Smooth muscle cell (in vitro differentiated cells): ENCODE measurements around the gene RABEP2. TPM values are rescaled to one million over a fixed set of nuclear protein-coding genes. Genes with fewer than 3 reads are reported as not detected.

Experiments
- DNase-seq: peaks from one replicate; lab custom pipeline; 2025; ENCODE audit not compliant: unreplicated experiment; lab: John Stamatoyannopoulos, UW
- H2AFZ ChIP-seq: fragments of 200-600 bp; sonication (generic); 2 replicates; pipeline ENCODE4 v1.6.0; 2016; ENCODE audit warnings: antibody characterized with exemption, low read depth, mild to moderate bottlenecking
- H3F3A ChIP-seq: fragments of 200-600 bp; sonication (generic); 2 replicates; pipeline ENCODE4 v1.6.0; 2017; ENCODE audit warnings: antibody characterized with exemption, low read depth
- H3K27ac ChIP-seq: fragments of 200-600 bp; sonication (generic); 2 replicates; pipeline ENCODE4 v1.5.1; 2016; ENCODE audit warnings: low read depth, mild to moderate bottlenecking
- H3K27me3 ChIP-seq: fragments of 200-600 bp; sonication (generic); 2 replicates; pipeline ENCODE4 v1.6.1; 2016; ENCODE audit warnings: low read depth, mild to moderate bottlenecking
- H3K36me3 ChIP-seq: fragments of 200-600 bp; sonication (generic); 2 replicates; pipeline ENCODE4 v1.5.1; 2016; ENCODE audit warnings: low read depth
- H3K4me1 ChIP-seq: fragments of 200-600 bp; sonication (generic); 2 replicates; pipeline ENCODE4 v1.5.1; 2016; ENCODE audit warnings: low read depth
- H3K4me2 ChIP-seq: fragments of 200-600 bp; sonication (generic); 2 replicates; pipeline ENCODE4 v1.6.0; 2016; ENCODE audit warnings: mild to moderate bottlenecking
- H3K4me3 ChIP-seq: fragments of 200-600 bp; sonication (generic); 2 replicates; pipeline ENCODE4 v1.5.1; 2016; ENCODE audit warnings: mild to moderate bottlenecking
- H3K79me2 ChIP-seq: fragments of 200-600 bp; sonication (generic); 2 replicates; pipeline ENCODE4 v1.6.0; 2016; ENCODE audit warnings: low read depth, mild to moderate bottlenecking
- H3K9ac ChIP-seq: fragments of 200-600 bp; sonication (generic); 2 replicates; pipeline ENCODE4 v1.6.0; 2016; ENCODE audit warnings: low read depth
- H3K9me3 ChIP-seq: fragments of 200-600 bp; sonication (generic); replicated peaks from 2 replicates; pipeline ENCODE4 v1.5.1; 2016; ENCODE audit warnings: low read depth
- H4K20me1 ChIP-seq: fragments of 200-600 bp; sonication (generic); 2 replicates; pipeline ENCODE4 v1.6.0; 2016; ENCODE audit warnings: low read depth
- WGBS: methylation state at CpG from one replicate; pipeline ENCODE4 v1.1.7; 2016; ENCODE audit warnings: low lambda C conversion rate; 5-methylcytosine and 5-hydroxymethylcytosine counted together
- polyA plus RNA-seq: library from polyadenylated mRNA; unstranded; fragments of >200 nt; fragmentation: Nextera tagmentation; extraction: Ambion mirVana; gene quantifications from 2 replicates; pipeline ENCODE4 v1.2.1, GENCODE V29; 2016
- total RNA-seq: library from RNA; depleted of rRNA; stranded (reverse); fragments of >200 nt; gene quantifications from 2 replicates; pipeline ENCODE4 v1.2.3, GENCODE V29; 2014
- TF ChIP-seq, protein P1 (sequence below): fragments of 200-600 bp; sonication (generic); IDR thresholded peaks from 2 replicates; pipeline ENCODE4 v1.5.1; 2017; ENCODE audit warnings: borderline replicate concordance, mild to moderate bottlenecking, antibody characterized with exemption; ENCODE audit not compliant: insufficient read depth, poor library complexity, severe bottlenecking

Gene RABEP2
- total and polyA plus RNA-seq, 2 experiments from 2014 or later: 14.7 to 16.6 TPM

DNA sequence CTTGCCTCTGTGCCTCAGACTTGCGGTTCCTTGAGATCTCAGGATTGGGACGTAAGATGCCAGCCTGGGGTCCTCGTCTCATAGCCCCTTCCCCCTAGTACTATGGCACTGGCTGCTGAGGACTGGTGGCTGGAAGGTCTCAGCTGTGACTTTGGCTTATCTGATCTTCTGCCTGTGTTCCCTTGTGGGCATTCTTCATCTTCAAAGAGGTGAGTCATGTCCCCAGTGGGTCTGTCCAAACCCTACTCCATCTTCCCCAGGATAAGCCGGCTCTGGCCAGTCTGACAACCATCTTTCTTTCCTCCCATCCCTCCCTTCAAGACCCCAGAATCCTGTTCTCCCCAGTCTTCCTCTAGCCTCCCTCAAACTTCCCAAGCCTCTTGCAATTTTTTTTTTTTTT, 10.3 kb upstream of the RABEP2 start:
- Histone ChIP-seq H3K9me3 (no peaks in the 10 kb centered on the region), H3F3A (no peaks in the 10 kb centered on the region), H2AFZ (no peak overlapping the region), H3K27me3 (no peaks in the 10 kb centered on the region), H3K4me3 (no peak overlapping the region), H3K79me2 (no peaks in the 10 kb centered on the region), H3K4me1 (peaks cover 6% of the 10 kb centered on the region), H3K9ac (no peak overlapping the region), H4K20me1 (no peaks in the 10 kb centered on the region), H3K36me3 (no peaks in the 10 kb centered on the region), H3K27ac (no peak overlapping the region), H3K4me2 (no peak overlapping the region)
- DNase-seq: no peak
- WGBS: 94% methylated on average over 4 of the region's 4 CpGs
- TF ChIP-seq, protein P1, sequence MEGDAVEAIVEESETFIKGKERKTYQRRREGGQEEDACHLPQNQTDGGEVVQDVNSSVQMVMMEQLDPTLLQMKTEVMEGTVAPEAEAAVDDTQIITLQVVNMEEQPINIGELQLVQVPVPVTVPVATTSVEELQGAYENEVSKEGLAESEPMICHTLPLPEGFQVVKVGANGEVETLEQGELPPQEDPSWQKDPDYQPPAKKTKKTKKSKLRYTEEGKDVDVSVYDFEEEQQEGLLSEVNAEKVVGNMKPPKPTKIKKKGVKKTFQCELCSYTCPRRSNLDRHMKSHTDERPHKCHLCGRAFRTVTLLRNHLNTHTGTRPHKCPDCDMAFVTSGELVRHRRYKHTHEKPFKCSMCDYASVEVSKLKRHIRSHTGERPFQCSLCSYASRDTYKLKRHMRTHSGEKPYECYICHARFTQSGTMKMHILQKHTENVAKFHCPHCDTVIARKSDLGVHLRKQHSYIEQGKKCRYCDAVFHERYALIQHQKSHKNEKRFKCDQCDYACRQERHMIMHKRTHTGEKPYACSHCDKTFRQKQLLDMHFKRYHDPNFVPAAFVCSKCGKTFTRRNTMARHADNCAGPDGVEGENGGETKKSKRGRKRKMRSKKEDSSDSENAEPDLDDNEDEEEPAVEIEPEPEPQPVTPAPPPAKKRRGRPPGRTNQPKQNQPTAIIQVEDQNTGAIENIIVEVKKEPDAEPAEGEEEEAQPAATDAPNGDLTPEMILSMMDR: no peak

DNA sequence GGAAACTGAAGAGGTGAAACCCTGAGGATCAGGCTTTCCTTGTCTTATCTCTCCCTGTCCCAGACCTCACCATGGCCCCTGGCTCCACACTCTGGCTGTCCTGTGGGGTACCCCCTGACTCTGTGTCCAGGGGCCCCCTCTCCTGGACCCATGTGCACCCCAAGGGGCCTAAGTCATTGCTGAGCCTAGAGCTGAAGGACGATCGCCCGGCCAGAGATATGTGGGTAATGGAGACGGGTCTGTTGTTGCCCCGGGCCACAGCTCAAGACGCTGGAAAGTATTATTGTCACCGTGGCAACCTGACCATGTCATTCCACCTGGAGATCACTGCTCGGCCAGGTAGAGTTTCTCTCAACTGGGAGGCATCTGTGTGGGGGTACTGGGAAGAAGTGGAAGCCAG, 8.1 kb upstream of the RABEP2 start:
- TF ChIP-seq, protein P1: no peak
- H2AFZ ChIP-seq: no peak overlapping the region
- DNase-seq: no peak
- peaks cover 6% of the 10 kb centered on the region for H3K4me1 ChIP-seq
- H3K27me3 ChIP-seq: no peaks in the 10 kb centered on the region
- 66% methylated on average over 8 of the region's 8 CpGs for WGBS
- H3K27ac ChIP-seq: no peak overlapping the region
- no peak overlapping the region for H3K9ac ChIP-seq
- no peaks in the 10 kb centered on the region for H3K36me3 ChIP-seq
- H3K4me3 ChIP-seq: no peak overlapping the region
- H3K79me2 ChIP-seq: no peaks in the 10 kb centered on the region
- H3K4me2 ChIP-seq: no peak overlapping the region
- no peaks in the 10 kb centered on the region for H4K20me1 ChIP-seq
- no peaks in the 10 kb centered on the region for H3F3A ChIP-seq
- H3K9me3 ChIP-seq: no peaks in the 10 kb centered on the region

DNA sequence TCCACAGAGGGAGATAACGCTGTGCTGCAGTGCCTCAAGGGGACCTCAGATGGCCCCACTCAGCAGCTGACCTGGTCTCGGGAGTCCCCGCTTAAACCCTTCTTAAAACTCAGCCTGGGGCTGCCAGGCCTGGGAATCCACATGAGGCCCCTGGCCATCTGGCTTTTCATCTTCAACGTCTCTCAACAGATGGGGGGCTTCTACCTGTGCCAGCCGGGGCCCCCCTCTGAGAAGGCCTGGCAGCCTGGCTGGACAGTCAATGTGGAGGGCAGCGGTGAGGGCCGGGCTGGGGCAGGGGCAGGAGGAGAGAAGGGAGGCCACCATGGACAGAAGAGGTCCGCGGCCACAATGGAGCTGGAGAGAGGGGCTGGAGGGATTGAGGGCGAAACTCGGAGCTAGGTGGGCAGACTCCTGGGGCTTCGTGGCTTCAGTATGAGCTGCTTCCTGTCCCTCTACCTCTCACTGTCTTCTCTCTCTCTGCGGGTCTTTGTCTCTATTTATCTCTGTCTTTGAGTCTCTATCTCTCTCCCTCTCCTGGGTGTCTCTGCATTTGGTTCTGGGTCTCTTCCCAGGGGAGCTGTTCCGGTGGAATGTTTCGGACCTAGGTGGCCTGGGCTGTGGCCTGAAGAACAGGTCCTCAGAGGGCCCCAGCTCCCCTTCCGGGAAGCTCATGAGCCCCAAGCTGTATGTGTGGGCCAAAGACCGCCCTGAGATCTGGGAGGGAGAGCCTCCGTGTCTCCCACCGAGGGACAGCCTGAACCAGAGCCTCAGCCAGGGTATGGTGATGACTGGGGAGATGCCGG, 7.5 kb upstream of the RABEP2 start:
- no peaks in the 10 kb centered on the region for H3F3A ChIP-seq
- no peaks in the 10 kb centered on the region for H4K20me1 ChIP-seq
- TF ChIP-seq, protein P1: no peak
- no peak overlapping the region for H3K27ac ChIP-seq
- no peaks in the 10 kb centered on the region for H3K27me3 ChIP-seq
- peaks cover 6% of the 10 kb centered on the region for H3K4me1 ChIP-seq
- no peak overlapping the region for H3K4me3 ChIP-seq
- no peak overlapping the region for H3K4me2 ChIP-seq
- no peak for DNase-seq
- H3K79me2 ChIP-seq: no peaks in the 10 kb centered on the region
- H3K9me3 ChIP-seq: no peaks in the 10 kb centered on the region
- no peak overlapping the region for H3K9ac ChIP-seq
- WGBS: 88% methylated on average over 20 of the region's 20 CpGs
- no peak overlapping the region for H2AFZ ChIP-seq
- no peaks in the 10 kb centered on the region for H3K36me3 ChIP-seq

DNA sequence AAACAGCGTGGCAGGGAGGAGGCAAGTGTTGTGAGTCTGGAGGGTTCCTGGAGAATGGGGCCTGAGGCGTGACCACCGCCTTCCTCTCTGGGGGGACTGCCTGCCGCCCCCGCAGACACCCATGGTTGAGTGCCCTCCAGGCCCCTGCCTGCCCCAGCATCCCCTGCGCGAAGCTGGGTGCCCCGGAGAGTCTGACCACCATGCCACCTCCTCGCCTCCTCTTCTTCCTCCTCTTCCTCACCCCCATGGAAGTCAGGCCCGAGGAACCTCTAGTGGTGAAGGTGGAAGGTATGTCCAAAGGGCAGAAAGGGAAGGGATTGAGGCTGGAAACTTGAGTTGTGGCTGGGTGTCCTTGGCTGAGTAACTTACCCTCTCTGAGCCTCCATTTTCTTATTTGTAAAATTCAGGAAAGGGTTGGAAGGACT, 6.8 kb upstream of the RABEP2 start, which contains the start of gene CD19:
TSS of gene CD19 (plus strand) at position 171 of the 425 bp plus-strand sequence. CDS start at position 201, 30 bp downstream.
- TF ChIP-seq, protein P1: no peak
- Histone ChIP-seq H3K27me3 (no peaks in the 10 kb centered on the region), H2AFZ (no peak within 1 kb of the TSS), H3K27ac (no peak within 1 kb of the TSS), H3K4me3 (no peak within 1 kb of the TSS), H3K4me2 (no peak within 1 kb of the TSS), H3K9me3 (no peaks in the 10 kb centered on the region), H4K20me1 (no peaks in the 10 kb centered on the region), H3K79me2 (no peaks in the 10 kb centered on the region), H3K36me3 (no peaks in the 10 kb centered on the region), H3F3A (no peaks in the 10 kb centered on the region), H3K4me1 (peaks cover 6% of the 10 kb centered on the region), H3K9ac (no peak within 1 kb of the TSS)
- no peak for DNase-seq
- WGBS: 94% methylated on average over 10 of the region's 10 CpGs
